Epithelial cell of proximal tubule (primary cell): ENCODE results near the gene DPH6. TPM values are rescaled to one million over a fixed set of nuclear protein-coding genes. Genes with fewer than 3 reads are reported as not detected.

Experiments used
- DNase-seq: peaks from one replicate; pipeline ENCODE4 v3.0.0-alpha.2; 2011; ENCODE audit warnings: low read depth
- H3K4me3 ChIP-seq: 2 replicates; pipeline ENCODE4 v1.5.1; 2011; ENCODE audit warnings: low read depth, mild to moderate bottlenecking, low read length
- total RNA-seq: library from RNA; depleted of rRNA; stranded (reverse); fragments of >200 nt; gene quantifications from 2 replicates; pipeline ENCODE4 v1.2.3, GENCODE V29; 2015
- TF ChIP-seq, protein P1 (sequence below): conservative IDR thresholded peaks from 2 replicates; pipeline ENCODE4 v1.5.1; 2012; ENCODE audit warnings: low read depth, mild to moderate bottlenecking, low read length

DPH6 gene
- total RNA-seq, 1 donor from 2014 or later: 10.0 TPM

DNA sequence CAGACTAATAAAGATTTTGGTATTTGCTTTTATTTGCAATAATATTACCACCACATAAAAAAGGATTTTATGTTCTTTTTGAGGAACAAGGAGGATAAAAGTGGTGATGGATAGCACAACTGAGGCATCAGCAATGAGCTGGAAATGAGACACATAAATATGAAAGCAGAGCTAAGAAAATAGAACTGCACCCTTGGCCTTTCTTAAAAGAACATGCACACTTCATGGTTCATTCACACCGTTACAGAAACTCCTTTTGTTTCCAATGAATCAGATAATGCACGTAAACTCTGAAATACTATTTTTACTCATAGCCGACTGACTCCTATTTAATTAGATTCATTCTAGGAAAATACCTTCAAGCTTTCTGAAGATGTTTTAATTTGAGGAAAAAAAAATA lies 19.9 kb upstream of the DPH6 start:
- DNase-seq: no peak
- TF ChIP-seq, protein P1, sequence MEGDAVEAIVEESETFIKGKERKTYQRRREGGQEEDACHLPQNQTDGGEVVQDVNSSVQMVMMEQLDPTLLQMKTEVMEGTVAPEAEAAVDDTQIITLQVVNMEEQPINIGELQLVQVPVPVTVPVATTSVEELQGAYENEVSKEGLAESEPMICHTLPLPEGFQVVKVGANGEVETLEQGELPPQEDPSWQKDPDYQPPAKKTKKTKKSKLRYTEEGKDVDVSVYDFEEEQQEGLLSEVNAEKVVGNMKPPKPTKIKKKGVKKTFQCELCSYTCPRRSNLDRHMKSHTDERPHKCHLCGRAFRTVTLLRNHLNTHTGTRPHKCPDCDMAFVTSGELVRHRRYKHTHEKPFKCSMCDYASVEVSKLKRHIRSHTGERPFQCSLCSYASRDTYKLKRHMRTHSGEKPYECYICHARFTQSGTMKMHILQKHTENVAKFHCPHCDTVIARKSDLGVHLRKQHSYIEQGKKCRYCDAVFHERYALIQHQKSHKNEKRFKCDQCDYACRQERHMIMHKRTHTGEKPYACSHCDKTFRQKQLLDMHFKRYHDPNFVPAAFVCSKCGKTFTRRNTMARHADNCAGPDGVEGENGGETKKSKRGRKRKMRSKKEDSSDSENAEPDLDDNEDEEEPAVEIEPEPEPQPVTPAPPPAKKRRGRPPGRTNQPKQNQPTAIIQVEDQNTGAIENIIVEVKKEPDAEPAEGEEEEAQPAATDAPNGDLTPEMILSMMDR: no peak
- no peak overlapping the region for H3K4me3 ChIP-seq

DNA sequence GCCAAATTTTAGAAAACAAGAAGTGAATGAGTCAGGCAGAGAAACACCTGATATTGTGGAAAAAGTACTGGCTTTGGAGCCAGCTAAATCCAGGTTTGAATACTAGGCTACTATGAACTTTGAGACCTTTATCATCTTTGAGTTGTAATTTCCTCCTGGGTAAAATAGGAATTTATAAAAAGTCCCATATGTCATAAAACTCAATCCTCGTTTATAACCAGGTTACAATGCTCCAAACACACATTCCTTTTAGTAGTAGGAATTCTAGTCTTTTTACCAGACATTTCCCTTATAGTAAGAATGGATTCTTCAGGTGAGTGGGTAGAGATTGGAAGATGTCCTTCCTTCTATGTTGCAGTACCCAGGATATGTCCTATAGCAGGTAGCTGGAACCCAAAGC lies 16.7 kb upstream of the DPH6 start:
- TF ChIP-seq, protein P1: no peak
- no peak for DNase-seq
- no peak overlapping the region for H3K4me3 ChIP-seq

DNA sequence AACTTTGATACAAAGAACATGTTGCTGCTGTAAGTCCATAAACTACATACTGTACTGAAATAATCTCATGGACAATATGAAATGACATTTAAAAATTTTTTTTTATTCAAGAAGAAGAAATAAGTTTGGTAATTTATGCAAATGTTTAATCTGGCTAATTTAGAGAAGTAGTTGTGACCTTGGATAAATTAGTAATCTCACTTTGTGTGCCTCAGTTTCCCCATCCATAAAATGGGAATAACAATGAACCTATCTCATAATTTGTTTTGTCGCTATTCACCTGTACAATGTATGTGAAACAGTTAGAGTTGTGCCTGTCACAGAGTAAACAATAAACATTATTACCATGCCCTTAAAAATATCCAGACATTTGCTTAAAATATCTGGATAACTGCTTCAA lies 15.3 kb upstream of the DPH6 start:
- TF ChIP-seq, protein P1: no peak
- no peak for DNase-seq
- no peak overlapping the region for H3K4me3 ChIP-seq

DNA sequence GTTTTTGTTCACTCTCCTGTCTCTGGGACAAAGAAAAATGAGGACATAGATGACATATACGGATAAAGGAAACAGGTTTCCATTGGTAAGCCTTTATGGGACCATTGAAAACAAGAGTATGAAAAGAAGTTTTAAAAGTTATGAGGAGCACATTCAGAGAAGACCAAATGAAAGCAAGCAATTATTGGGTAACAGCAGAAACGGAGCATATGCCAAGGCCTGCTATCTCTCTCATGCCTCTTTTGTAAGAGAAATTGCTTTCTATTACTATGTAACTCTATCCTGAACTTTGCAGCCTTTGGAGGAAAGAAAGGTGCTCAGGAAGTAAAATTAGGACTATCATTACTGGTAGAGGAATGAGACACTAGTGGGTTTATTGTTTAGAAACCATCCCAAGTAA lies 14.9 kb upstream of the DPH6 start:
- no peak for DNase-seq
- H3K4me3 ChIP-seq: no peak overlapping the region
- TF ChIP-seq, protein P1: no peak

DNA sequence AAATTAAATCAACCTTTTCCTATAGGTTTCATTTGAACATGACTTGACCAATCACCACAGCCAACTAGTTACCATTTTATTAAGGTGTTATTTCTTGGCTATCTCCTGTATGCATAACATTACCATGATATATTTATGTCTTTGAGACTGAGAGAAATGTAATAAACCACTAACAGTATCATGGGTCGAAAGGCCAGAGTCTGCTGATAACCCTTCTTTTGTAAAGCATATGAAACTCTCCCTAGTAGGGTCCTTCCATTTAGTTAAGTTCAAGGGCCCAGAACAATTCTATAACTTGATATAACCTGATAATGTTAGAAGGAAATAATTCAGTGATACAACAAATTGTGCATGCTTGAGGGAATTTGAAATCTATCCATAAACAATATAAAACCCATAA lies 14.3 kb upstream of the DPH6 start:
- DNase-seq: no peak
- H3K4me3 ChIP-seq: no peak overlapping the region
- TF ChIP-seq, protein P1: no peak

DNA sequence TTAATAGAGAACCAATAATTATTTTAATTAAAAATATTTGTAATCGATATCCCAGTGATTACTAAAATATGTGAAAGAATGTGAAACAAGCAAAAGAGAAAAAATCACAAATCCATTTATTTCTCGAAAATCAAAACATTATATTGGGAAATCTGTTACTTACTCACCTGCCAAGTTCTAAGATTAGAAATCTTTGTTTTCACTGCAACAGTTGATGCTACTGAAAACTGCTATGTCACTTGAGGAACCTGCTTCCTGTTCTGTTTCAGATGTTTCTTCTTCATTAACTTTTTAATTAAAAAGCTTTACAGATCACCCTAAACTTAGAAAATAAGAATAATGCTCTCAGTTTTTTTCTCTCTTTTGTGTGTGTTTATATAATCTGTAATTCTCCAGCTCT lies 13.7 kb upstream of the DPH6 start:
- TF ChIP-seq, protein P1: no peak
- no peak for DNase-seq
- no peak overlapping the region for H3K4me3 ChIP-seq

DNA sequence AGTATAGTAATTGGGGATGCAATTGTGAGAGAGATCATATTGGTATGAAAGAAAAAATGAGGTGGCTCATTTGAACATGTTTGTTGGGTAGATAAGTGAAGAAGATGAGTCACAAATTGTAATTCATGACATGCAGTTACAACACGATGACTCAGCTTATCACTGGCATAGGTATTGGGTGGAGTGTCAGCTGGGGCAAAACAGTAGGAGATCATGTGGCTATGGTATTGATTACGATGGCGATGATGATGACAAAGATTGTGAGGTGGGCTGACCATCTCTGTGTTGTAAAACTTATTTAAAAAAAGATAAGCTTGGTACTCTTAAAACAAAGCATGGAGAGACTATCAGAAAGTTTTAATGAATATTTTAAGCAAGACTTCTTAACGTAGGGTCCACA lies 11.6 kb upstream of the DPH6 start:
- H3K4me3 ChIP-seq: no peak overlapping the region
- DNase-seq: peak; percentile 63
- TF ChIP-seq, protein P1: no peak
